Activated naive CD4-positive, alpha-beta T cell treated with anti-CD3 and anti-CD28 coated beads, Interleukin-2, amount 50 U/mL, for 16 hours (primary cell): Measurements from ENCODE around the gene TM4SF4.

Experiments
- DNase-seq: peaks from one replicate; pipeline ENCODE4 v3.0.0-alpha.2; 2020

Gene TM4SF4

GRCh38 chr3:149487598-149488197 lies 13.2 kb downstream of the TM4SF4 start:
- DNase-seq: peak; percentile 32

- DNase-seq: no peak
Observed at GRCh38 chr3:149489060-149489690, 14.7 kb downstream of the TM4SF4 start.

- DNase-seq: no peak
Observed at GRCh38 chr3:149490260-149490971, 15.9 kb downstream of the TM4SF4 start.

- DNase-seq: no peak
Observed at GRCh38 chr3:149493315-149494021, 19.0 kb downstream of the TM4SF4 start.

GRCh38 chr3:149494022-149494758 lies 19.7 kb downstream of the TM4SF4 start:
- DNase-seq: no peak

- no peak for DNase-seq
Observed at GRCh38 chr3:149494759-149495580, 20.5 kb downstream of the TM4SF4 start.

- no peak for DNase-seq
Observed at GRCh38 chr3:149495581-149496125, 21.2 kb downstream of the TM4SF4 start.

- no peak for DNase-seq
Observed at GRCh38 chr3:149496891-149497290, 22.4 kb downstream of the TM4SF4 start.

GRCh38 chr3:149497966-149498670 lies 23.6 kb downstream of the TM4SF4 start:
- DNase-seq: no peak

GRCh38 chr3:149501524-149501923 lies 27.0 kb downstream of the TM4SF4 start:
- DNase-seq: no peak

- no peak for DNase-seq
Observed at GRCh38 chr3:149502438-149502837, 27.9 kb downstream of the TM4SF4 start.

GRCh38 chr3:149506540-149506939 lies 32.0 kb downstream of the TM4SF4 start:
- DNase-seq: no peak

- no peak for DNase-seq
Observed at GRCh38 chr3:149506965-149507364, 32.5 kb downstream of the TM4SF4 start.

GRCh38 chr3:149507491-149508324 lies 33.2 kb downstream of the TM4SF4 start:
- no peak for DNase-seq

- no peak for DNase-seq
Observed at GRCh38 chr3:149509526-149509925, 35.0 kb downstream of the TM4SF4 start.

- no peak for DNase-seq
Observed at GRCh38 chr3:149510480-149510879, 36.0 kb downstream of the TM4SF4 start.

GRCh38 chr3:149511040-149511626 lies 36.6 kb downstream of the TM4SF4 start:
- no peak for DNase-seq

- DNase-seq: no peak
Observed at GRCh38 chr3:149512073-149512782, 37.7 kb downstream of the TM4SF4 start.

- DNase-seq: no peak
Observed at GRCh38 chr3:149514471-149514870, 40.0 kb downstream of the TM4SF4 start.
